Measurements from ENCODE around the gene OPCML.

OPCML gene

GRCh38 chr11:132429685-132430084 is 1102.6 kb downstream of the OPCML start:
- no peak overlapping the region for H3K4me2 ChIP-seq (ENCODE audit: low read length)
- H3K9me3 ChIP-seq (ENCODE audit: control insufficient read depth, insufficient read depth, low read length) = no peaks in the 10 kb centered on the region
- no peaks in the 10 kb centered on the region for H3K79me2 ChIP-seq (ENCODE audit: control insufficient read depth, low read length)
- no peak overlapping the region for H3K27ac ChIP-seq (ENCODE audit: low read depth, low read length)
- H3F3A ChIP-seq (ENCODE audit: control insufficient read depth, insufficient read depth) = no peaks in the 10 kb centered on the region
- H3K4me3 ChIP-seq (ENCODE audit: low read length) = no peak overlapping the region
- H3K27me3 ChIP-seq (ENCODE audit: control insufficient read depth, low read length) = no peaks in the 10 kb centered on the region
- H3K4me1 ChIP-seq (ENCODE audit: control insufficient read depth, low read length) = no peaks in the 10 kb centered on the region
- no peaks in the 10 kb centered on the region for H3K36me3 ChIP-seq (ENCODE audit: control insufficient read depth, low read length)
- H3K9me2 ChIP-seq (replicated peaks; ENCODE audit: control insufficient read depth, low read length) = no peaks in the 10 kb centered on the region
- no peaks in the 10 kb centered on the region for H4K20me1 ChIP-seq (ENCODE audit: control insufficient read depth, insufficient read depth, low read depth, low read length)
- TF ChIP-seq EZH2phosphoT487 (IDR thresholded peaks at IDR 0.05; ENCODE audit: borderline replicate concordance, low read length) = no peak
- TF ChIP-seq CTCF (IDR thresholded peaks at IDR 0.05; ENCODE audit: low read depth, low read length, poor library complexity, severe bottlenecking) = no peak

DNA sequence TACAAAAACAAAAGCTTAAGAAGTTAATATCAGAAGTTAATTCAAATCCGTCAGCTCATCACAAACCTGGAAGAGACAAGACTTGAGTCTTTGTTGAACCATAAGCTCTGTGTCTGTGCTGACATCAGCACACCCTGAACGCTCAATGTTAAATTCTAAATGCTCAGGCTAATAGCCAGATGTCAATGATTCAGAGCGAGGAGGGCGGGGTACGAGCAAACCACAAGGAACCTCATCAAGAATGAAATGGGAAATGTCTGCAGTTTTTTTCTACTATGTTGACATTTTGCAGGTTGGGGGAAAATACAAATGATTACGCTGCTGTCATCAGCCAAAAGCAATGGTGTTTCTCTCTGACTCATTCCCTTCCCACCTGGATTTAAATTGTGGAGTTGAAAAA is 1104.7 kb downstream of the OPCML start:
- no peak overlapping the region for H3K4me2 ChIP-seq (ENCODE audit: low read length)
- H3K4me3 ChIP-seq (ENCODE audit: low read length) = no peak overlapping the region
- no peaks in the 10 kb centered on the region for H3K27me3 ChIP-seq (ENCODE audit: control insufficient read depth, low read length)

DNA sequence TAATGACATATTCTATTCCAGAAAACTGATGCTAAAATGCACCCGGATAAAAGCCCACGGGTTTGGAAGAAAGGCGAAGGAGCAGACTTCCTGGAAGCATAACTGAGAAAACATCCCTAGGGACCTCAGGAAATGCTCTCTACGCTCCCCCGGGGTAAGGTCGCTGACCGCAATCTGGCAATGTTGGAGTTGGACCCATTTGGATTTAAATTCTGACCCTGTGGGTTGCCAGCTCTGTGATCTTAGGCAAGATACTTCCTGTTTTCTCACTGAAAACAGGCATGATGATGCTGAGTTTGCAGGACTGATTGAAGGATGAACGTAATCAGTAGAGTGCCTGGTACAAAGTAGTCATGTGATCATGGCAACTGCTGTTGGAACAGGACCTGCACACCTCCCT is 1107.9 kb downstream of the OPCML start:
- TF ChIP-seq CTCF (IDR thresholded peaks at IDR 0.05; ENCODE audit: low read depth, low read length, poor library complexity, severe bottlenecking) (no peak), EZH2phosphoT487 (IDR thresholded peaks at IDR 0.05; ENCODE audit: borderline replicate concordance, low read length) (no peak)
- Histone ChIP-seq H3K9me2 (replicated peaks; ENCODE audit: control insufficient read depth, low read length) (no peaks in the 10 kb centered on the region), H3F3A (ENCODE audit: control insufficient read depth, insufficient read depth) (no peaks in the 10 kb centered on the region), H3K9me3 (ENCODE audit: control insufficient read depth, insufficient read depth, low read length) (no peaks in the 10 kb centered on the region), H3K27me3 (ENCODE audit: control insufficient read depth, low read length) (no peaks in the 10 kb centered on the region), H4K20me1 (ENCODE audit: control insufficient read depth, insufficient read depth, low read depth, low read length) (no peaks in the 10 kb centered on the region), H3K4me1 (ENCODE audit: control insufficient read depth, low read length) (no peaks in the 10 kb centered on the region), H3K4me3 (ENCODE audit: low read length) (no peak overlapping the region), H3K79me2 (ENCODE audit: control insufficient read depth, low read length) (no peaks in the 10 kb centered on the region), H3K36me3 (ENCODE audit: control insufficient read depth, low read length) (no peaks in the 10 kb centered on the region), H3K4me2 (ENCODE audit: low read length) (no peak overlapping the region), H3K27ac (ENCODE audit: low read depth, low read length) (no peak overlapping the region)

More for the DNA sequence above, 1104.7 kb downstream of the OPCML start:
- Histone ChIP-seq H3K27ac (ENCODE audit: low read depth, low read length) (no peak overlapping the region), H3K4me1 (ENCODE audit: control insufficient read depth, low read length) (no peaks in the 10 kb centered on the region), H4K20me1 (ENCODE audit: control insufficient read depth, insufficient read depth, low read depth, low read length) (no peaks in the 10 kb centered on the region), H3K9me3 (ENCODE audit: control insufficient read depth, insufficient read depth, low read length) (no peaks in the 10 kb centered on the region), H3F3A (ENCODE audit: control insufficient read depth, insufficient read depth) (no peaks in the 10 kb centered on the region), H3K36me3 (ENCODE audit: control insufficient read depth, low read length) (no peaks in the 10 kb centered on the region), H3K9me2 (replicated peaks; ENCODE audit: control insufficient read depth, low read length) (no peaks in the 10 kb centered on the region), H3K79me2 (ENCODE audit: control insufficient read depth, low read length) (no peaks in the 10 kb centered on the region)
- TF ChIP-seq CTCF (IDR thresholded peaks at IDR 0.05; ENCODE audit: low read depth, low read length, poor library complexity, severe bottlenecking) (no peak), EZH2phosphoT487 (IDR thresholded peaks at IDR 0.05; ENCODE audit: borderline replicate concordance, low read length) (no peak)

DNA sequence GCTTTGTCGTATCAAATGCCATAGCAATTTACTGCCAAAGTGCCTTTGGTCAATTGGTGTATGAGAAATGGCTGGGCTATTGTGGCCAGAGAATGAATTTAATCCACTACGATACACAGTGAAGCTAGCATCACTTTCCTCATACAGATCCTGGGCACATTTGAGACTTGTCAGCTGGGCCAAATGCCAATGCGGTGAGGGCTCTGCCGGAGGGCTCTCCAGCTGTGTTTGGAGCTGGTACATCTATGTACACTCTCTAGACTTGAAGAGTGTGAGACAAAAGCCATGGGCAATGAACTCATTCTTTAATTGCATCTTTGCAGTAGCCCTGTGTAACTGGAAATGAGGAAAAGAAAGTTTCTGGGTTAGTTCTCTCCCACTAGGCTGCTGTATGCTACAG is 1109.0 kb downstream of the OPCML start:
- H3K4me1 ChIP-seq (ENCODE audit: control insufficient read depth, low read length) = no peaks in the 10 kb centered on the region
- no peaks in the 10 kb centered on the region; the same call in 1 of the 2 replicates for H3K9me2 ChIP-seq (replicated peaks; ENCODE audit: control insufficient read depth, low read length)
- H3K4me3 ChIP-seq (ENCODE audit: low read length) = no peak overlapping the region
- no peaks in the 10 kb centered on the region for H3K79me2 ChIP-seq (ENCODE audit: control insufficient read depth, low read length)
- no peak overlapping the region for H3K4me2 ChIP-seq (ENCODE audit: low read length)
- H3K27me3 ChIP-seq (ENCODE audit: control insufficient read depth, low read length) = no peaks in the 10 kb centered on the region
- H3K36me3 ChIP-seq (ENCODE audit: control insufficient read depth, low read length) = no peaks in the 10 kb centered on the region
- H4K20me1 ChIP-seq (ENCODE audit: control insufficient read depth, insufficient read depth, low read depth, low read length) = no peaks in the 10 kb centered on the region
- no peaks in the 10 kb centered on the region for H3K9me3 ChIP-seq (ENCODE audit: control insufficient read depth, insufficient read depth, low read length)
- H3F3A ChIP-seq (ENCODE audit: control insufficient read depth, insufficient read depth) = no peaks in the 10 kb centered on the region
- TF ChIP-seq EZH2phosphoT487 (IDR thresholded peaks at IDR 0.05; ENCODE audit: borderline replicate concordance, low read length) = no peak
- no peak for TF ChIP-seq CTCF (IDR thresholded peaks at IDR 0.05; ENCODE audit: low read depth, low read length, poor library complexity, severe bottlenecking)
- H3K27ac ChIP-seq (ENCODE audit: low read depth, low read length) = no peak overlapping the region

Measured in DOHH2 (cell line).